Stimulated activated CD4-positive, alpha-beta T cell treated with anti-CD3 and anti-CD28 coated beads, Interleukin-1b, Interleukin-23, amount 100 ng/mL, for 48 hours (primary cell): ENCODE measurements around the gene KIF26A.

Source experiments
- DNase-seq: peaks from one replicate; pipeline ENCODE4 v3.0.0-alpha.2; 2020

KIF26A gene

DNA sequence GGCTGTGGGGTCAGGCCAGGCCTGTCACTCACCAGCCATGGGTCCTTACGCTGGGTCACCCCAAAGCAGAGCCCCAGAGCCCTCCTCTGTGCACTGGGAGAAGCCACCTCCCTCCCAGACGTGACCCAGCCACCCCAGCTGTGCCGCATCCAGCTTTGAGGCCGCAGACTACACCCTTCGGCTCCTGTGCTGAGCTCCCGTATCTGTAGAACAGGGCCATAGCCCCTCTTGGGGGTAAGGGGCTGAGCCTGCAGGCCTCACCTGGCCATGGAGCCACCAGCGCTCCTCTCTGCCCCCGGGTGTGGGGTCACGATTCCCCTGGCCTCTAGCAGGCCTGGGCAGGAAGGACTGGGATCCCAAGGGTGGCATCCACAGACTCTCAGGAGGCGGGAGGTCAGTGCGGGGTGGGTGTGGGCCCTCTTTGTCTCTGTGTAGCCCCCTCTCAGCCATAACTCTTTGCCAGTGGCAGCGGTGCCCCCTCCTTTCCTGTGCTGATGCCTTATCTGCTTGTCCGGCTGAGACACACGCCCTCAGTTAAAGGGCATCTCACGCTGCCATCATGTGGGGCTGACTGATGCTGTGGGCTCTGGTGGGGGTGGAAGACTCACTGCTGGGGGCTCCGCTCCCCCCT, 36.6 kb upstream of the KIF26A start:
- DNase-seq, result no peak

DNA sequence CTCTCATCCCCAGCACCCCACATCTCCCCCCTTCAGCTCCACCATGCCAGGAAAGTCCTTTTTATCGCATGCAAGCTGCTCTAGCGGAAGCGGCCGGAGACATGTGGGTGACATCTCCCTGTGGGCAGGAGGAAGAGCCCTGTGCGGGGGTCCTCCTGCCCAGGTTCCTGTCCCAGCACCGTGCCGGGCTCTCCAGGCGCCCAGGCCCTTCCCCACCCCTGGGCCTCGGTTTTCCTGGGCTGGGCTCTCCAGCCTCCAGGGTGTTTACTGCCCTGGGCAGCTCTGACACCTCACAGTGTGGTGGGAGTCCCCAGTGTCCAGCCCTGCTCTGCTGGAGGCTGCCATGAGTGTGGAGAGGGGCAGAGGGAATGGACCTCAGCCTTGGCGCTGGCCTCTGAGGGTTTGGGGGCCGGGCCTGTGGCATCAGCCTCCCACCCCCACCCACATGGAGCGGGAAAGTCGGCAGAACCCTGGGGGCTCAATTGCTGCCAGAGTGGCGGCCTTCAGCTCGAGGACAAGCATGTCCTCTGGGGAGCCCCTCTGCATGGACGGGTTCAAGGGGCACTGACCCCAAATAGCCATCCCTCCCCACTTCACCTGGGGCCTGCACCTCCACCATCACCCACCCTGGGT, 36.0 kb upstream of the KIF26A start:
- no peak for DNase-seq

GRCh38 chr14:104103061-104103445, 35.3 kb upstream of the KIF26A start:
- DNase-seq, result no peak

GRCh38 chr14:104103446-104104075, 34.8 kb upstream of the KIF26A start:
- no peak for DNase-seq

GRCh38 chr14:104104076-104104901, 34.1 kb upstream of the KIF26A start:
- DNase-seq, result peak; percentile 0

DNA sequence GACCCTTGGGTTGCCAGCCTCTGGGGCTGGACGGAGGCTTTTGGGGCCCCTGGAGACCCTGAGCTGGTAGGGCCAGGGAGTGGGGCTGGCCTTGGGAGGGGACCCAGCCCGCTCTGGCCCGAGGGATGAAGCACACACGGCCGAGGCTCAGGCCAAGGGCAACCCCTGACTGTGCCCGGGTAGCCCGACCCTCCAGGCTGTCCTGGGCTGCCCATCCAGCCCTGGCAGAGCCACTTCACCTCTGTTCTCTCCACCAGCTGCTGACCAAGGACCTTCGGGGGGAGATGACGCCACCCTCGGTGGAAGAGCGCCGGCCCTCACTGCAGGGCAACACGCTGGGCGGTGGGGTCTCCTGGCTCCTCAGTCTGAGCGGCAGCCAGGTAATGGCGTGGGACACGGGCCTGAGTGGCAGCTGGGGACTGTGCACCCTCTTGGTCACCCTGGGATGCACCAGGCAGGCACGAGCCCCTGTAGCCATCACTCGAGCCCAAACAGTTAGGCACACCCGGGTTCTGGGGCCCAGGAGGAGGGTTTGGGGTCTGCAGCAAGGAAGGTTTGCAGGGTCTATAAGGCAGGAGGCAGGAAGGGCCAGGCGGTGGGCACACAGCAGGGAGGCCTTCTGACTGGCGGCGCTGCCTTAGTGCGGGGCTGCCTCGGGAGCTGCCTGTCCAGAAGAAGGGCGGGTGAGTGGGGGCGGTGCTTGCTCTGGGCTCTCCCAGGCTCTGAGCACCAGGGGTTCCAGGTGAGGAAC, 33.1 kb upstream of the KIF26A start:
- peak; percentile 1 for DNase-seq

DNA sequence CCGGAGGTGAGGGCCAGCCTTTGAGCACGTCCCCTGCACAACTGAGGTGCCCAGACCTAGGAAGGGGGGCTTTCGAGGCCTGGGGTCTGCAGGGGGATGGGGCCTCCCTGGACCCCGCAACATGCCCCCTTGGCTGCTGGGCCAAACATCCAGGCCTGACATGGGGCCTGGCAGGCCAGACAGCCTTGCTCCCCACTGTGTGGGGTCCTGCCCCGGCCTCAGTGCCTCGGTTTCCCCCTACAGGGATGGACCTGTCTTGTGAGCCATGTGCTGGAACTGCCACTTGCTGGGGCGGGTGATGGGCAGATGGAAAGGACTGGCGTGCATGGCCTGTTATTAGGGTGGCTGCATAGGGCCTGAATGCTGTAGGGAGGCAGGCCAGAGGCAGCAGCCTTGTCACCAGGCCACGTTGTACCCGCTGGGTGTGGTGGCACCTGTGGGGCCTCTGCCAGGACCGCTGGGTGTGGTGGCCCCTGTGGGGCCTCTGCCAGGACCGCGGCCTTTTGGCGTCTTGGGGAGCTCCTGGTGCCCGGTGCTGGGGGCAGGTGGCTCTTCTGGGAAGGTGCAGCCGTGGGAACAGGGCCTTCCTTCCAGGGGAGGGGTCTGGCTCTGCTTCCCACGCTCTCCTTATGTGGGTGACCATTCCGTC, 32.4 kb upstream of the KIF26A start:
- DNase-seq, result peak; percentile 0

DNA sequence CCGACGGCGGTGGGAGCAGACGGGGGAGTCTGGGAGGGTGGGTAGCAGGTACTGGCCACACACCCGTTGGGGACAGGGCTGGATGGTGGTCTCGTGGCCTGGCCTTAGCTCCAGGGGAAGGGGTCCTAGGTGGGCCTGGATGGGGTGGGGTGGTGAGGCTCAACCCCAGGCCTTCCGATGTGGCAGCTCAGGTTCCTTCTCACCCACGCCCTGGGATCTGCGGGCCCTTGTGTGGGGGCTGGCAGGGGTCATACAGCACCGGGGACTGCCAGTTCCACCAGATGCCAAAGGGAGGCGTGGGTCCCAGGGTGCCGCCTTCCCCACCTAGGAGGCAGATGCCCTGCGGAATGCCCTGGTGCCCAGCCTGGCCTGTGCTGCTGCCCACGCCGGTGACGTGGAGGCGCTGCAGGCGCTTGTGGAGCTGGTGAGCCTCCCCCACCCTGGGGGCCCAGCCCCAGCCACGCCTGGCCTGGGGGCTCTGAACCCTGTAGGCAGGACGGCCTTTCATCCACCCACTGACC, 31.9 kb upstream of the KIF26A start:
- no peak for DNase-seq

DNA sequence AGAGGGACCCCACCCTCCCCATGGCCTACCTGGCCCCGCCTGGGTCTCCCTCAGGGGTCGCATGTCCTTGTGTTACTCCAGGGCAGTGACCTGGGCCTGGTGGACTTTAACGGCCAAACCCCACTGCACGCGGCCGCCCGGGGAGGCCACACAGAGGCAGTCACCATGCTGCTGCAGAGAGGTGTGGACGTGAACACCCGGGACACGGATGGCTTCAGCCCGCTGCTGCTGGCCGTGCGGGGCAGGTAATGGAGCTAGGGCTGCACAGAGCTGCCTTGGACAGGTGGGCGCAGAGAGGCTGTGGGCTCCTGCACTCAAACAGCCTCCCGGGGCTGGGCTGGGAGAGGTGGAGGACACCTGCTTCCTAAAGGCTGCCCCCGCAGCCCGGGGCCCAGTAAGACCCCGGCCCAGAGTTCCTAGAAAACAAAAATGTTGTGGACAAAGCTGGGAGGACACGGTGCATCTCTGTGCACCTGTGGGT, 31.2 kb upstream of the KIF26A start:
- DNase-seq, result no peak

DNA sequence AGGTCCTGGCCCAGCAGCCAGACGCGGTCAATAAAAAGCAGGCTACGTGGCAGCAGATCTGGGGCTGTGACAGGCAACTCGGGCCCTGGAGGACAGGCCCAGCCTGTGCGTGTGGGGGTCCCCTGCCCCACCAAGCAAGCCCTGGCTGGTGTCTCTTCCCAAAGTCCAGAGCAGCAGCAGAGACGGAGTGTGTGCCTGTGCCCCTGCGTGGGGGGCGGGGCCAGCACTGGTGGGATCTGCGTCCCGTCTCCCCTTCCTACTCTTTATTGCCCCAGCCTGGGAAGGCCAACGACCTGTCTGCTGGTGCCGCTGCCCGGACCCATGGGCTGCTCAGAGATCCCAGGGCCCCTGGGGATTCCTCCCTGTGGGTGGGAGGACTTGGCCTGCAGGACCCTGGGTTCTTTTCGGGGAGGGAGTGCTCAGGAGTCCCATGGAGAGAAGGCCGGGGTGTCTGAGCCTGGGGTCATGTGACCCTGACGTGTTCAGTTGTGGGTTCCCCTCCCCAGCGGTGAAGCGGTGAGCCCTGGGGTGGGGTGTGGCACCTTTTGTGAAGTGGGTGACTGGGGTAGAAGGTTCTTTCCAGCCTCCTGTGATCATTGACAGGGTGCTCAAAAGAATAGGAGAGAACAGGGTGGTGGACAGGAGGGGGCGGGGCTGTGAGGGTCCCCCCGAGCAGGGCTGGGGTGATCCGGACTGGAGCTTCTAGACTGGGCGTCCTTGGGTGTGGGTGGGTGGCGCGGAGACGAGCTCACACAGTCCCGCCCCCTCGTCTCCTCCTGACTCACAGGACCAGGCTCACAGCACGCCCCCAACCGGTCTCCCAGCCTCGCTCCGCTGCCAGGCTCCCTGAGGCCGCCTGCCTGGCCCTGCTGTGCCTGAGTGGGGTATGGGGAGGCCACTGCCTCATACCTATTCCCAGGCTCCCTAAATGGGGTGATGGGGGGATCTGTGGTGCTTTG, 30.5 kb upstream of the KIF26A start:
- DNase-seq, result peak; percentile 1

- DNase-seq, result peak; percentile 0
These were observed 29.5 kb upstream of the KIF26A start for GRCh38 chr14:104108570-104109541.

DNA sequence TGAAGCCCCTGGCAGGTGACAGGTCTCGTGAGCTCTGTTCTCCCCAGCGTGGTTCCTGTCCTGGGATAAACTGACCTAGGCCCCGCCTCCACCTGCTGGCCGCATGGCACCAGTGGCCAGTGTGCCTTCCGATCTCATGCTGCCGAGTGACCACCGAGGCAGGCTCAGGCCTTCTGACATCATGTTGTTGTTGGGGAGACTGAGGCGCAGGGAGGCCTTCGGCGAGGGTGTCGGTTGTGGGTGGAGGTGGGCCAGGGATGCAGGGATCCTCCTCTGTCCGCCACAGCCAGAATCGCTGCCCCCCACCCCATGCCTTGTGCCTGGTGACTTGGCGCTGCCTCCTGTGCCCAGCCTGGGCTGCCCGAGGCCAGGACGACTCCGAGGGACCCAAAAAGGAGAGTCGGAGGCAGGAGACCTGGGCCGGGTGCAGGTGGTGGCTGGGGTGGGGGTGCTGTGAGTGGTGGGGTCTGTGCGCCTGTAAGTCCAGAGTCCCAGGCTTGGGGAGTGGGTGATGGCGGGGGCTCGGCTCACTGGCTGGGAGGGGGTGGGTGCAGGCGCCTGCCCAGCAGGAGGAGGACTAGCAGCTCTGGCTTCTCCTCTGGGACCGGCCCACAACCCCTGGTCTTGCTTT, 28.5 kb upstream of the KIF26A start:
- peak; percentile 1 for DNase-seq

- peak; percentile 1 for DNase-seq
These were observed 27.7 kb upstream of the KIF26A start for GRCh38 chr14:104110491-104111209.

GRCh38 chr14:104111301-104112112, 26.9 kb upstream of the KIF26A start:
- DNase-seq, result peak; percentile 1

DNA sequence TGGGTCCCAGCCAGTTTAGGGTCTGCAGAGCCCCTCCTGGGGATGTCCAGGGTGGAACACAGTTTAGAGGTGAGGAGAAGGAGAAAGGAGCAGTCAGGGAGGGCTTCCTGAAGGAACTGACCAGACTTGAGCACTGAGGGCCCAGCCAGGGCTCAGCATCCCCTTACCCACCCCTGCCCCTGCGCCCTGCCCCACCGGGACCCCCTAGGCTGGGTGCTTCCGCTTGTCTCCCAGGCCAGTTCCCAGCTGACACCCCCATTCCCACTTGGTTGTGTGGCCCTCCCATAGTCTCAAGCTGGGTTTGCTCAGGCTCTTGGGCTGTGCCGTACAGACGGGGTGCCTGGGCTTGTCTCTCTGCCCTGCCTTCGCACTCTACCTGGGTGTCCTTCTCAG, 26.3 kb upstream of the KIF26A start:
- DNase-seq, result no peak

DNA sequence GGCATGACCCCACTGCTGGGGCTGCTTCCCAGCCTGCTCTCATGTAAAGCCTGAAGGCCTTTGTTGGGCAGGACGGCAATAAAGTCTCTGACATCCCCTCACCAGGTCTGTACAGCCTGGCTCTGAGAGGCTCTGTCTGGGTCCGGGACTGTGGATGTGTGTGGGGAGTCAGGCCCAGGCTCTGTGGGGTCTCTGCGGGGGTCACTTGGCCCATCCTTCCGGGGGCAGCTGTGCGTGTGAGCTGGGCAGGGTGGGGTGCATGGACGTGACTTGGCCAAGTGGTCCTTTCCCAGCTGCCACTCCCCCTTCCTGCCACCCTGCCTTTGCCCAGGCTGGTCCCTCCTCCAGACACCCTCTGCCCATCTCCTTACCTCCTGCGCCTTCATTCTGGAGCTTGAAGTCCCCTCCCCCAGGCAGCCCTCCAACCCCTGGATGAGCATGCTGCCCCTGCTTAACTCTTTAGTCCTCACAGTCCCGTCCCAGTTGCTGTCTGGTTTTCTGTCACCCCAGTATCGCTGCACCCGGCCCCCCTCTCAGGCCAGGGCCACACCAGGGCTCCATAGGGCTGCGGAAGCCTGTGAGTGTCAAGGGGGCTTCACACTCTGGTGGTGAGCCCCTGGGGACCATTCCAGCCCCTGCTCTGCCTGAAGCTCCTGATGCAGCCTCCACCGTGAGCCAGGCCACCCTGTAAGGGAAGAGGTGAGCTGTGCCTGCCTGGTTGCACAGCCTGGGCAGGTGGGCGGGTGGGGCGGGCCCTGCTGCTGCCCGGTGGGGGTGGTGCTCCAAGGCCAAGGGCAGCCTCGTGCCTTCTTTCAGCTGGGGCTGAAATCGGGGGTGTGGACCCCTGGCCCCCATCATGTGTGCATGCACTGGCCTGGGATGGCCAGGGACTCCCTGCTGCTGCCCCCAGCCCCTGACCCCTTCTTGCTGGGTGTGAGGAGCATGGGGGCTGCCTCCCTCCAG, 25.5 kb upstream of the KIF26A start:
- DNase-seq, result peak; percentile 1
